ENCODE measurements around the gene MAPKAPK2.

The MAPKAPK2 gene

GRCh38 chr1:206713070-206713469 lies 28.4 kb downstream of the MAPKAPK2 start:
- TF ChIP-seq CEBPB (IDR thresholded peaks at IDR 0.05) (no peak), ZBTB7A (IDR thresholded peaks at IDR 0.05; ENCODE audit: low read depth) (no peak), REST (IDR thresholded peaks at IDR 0.05; ENCODE audit: low read depth) (no peak), FOXM1 (IDR thresholded peaks at IDR 0.05; ENCODE audit: borderline replicate concordance, low read depth) (no peak), RAD21 (IDR thresholded peaks at IDR 0.05; ENCODE audit: low read depth) (no peak), CREB1 (IDR thresholded peaks at IDR 0.05; ENCODE audit: low read depth) (no peak), USF1 (IDR thresholded peaks at IDR 0.05) (no peak), NFIC (IDR thresholded peaks at IDR 0.05) (no peak), MAX (IDR thresholded peaks at IDR 0.05) (no peak), EGR1 (IDR thresholded peaks at IDR 0.05) (no peak), TAF1 (IDR thresholded peaks at IDR 0.05; ENCODE audit: low read depth) (no peak)

GRCh38 chr1:206713910-206714312 lies 29.2 kb downstream of the MAPKAPK2 start:
- no peak for TF ChIP-seq ZBTB7A (IDR thresholded peaks at IDR 0.05; ENCODE audit: low read depth)
- no peak for TF ChIP-seq YY1 (IDR thresholded peaks at IDR 0.05; ENCODE audit: low read depth)
- no peak for TF ChIP-seq EGR1 (IDR thresholded peaks at IDR 0.05)

GRCh38 chr1:206714331-206715058 lies 29.8 kb downstream of the MAPKAPK2 start:
- TF ChIP-seq CREB1 (IDR thresholded peaks at IDR 0.05; ENCODE audit: low read depth), result no peak
- no peak for TF ChIP-seq TAF1 (IDR thresholded peaks at IDR 0.05; ENCODE audit: low read depth)
- no peak for TF ChIP-seq NFIC (IDR thresholded peaks at IDR 0.05)
- no peak for TF ChIP-seq REST (IDR thresholded peaks at IDR 0.05; ENCODE audit: low read depth)
- TF ChIP-seq ZBTB7A (IDR thresholded peaks at IDR 0.05; ENCODE audit: low read depth), result no peak
- TF ChIP-seq YY1 (IDR thresholded peaks at IDR 0.05; ENCODE audit: low read depth), result no peak
- no peak for TF ChIP-seq EGR1 (IDR thresholded peaks at IDR 0.05)
- TF ChIP-seq TCF12 (IDR thresholded peaks at IDR 0.05; ENCODE audit: low read depth), result no peak
- TF ChIP-seq EP300 (IDR thresholded peaks at IDR 0.05; ENCODE audit: borderline replicate concordance), result no peak
- TF ChIP-seq TEAD4 (IDR thresholded peaks at IDR 0.05), result no peak
- TF ChIP-seq USF1 (IDR thresholded peaks at IDR 0.05), result no peak
- no peak for TF ChIP-seq MAX (IDR thresholded peaks at IDR 0.05)
- TF ChIP-seq CEBPB (IDR thresholded peaks at IDR 0.05), result no peak
- TF ChIP-seq FOXM1 (IDR thresholded peaks at IDR 0.05; ENCODE audit: borderline replicate concordance, low read depth), result no peak
- no peak for TF ChIP-seq RAD21 (IDR thresholded peaks at IDR 0.05; ENCODE audit: low read depth)

GRCh38 chr1:206715120-206715519 lies 30.4 kb downstream of the MAPKAPK2 start:
- TF ChIP-seq RAD21 (IDR thresholded peaks at IDR 0.05; ENCODE audit: low read depth) (no peak), USF1 (IDR thresholded peaks at IDR 0.05) (no peak), FOXM1 (IDR thresholded peaks at IDR 0.05; ENCODE audit: borderline replicate concordance, low read depth) (no peak), YY1 (IDR thresholded peaks at IDR 0.05; ENCODE audit: low read depth) (no peak), MAX (IDR thresholded peaks at IDR 0.05) (no peak), REST (IDR thresholded peaks at IDR 0.05; ENCODE audit: low read depth) (no peak), EGR1 (IDR thresholded peaks at IDR 0.05) (no peak), EP300 (IDR thresholded peaks at IDR 0.05; ENCODE audit: borderline replicate concordance) (no peak), NFIC (IDR thresholded peaks at IDR 0.05) (no peak), TAF1 (IDR thresholded peaks at IDR 0.05; ENCODE audit: low read depth) (no peak), TEAD4 (IDR thresholded peaks at IDR 0.05) (no peak), CEBPB (IDR thresholded peaks at IDR 0.05) (no peak), TCF12 (IDR thresholded peaks at IDR 0.05; ENCODE audit: low read depth) (no peak), ZBTB7A (IDR thresholded peaks at IDR 0.05; ENCODE audit: low read depth) (no peak), CREB1 (IDR thresholded peaks at IDR 0.05; ENCODE audit: low read depth) (no peak)
